HG03064 (cell line): ENCODE data around the gene RSPRY1.
"Not testable (repeated sequence)": the region's sequence is repeated elsewhere in the genome, so short reads cannot be mapped to it uniquely, and the experiment has no call there.

ENCODE experiments used
- ATAC-seq: cut with Tn5 transposase; IDR thresholded peaks from one replicate; pipeline ENCODE4 v1.9.1; 2021; ENCODE audit warnings: low read depth; ENCODE audit not compliant: unreplicated experiment

Gene RSPRY1

DNA sequence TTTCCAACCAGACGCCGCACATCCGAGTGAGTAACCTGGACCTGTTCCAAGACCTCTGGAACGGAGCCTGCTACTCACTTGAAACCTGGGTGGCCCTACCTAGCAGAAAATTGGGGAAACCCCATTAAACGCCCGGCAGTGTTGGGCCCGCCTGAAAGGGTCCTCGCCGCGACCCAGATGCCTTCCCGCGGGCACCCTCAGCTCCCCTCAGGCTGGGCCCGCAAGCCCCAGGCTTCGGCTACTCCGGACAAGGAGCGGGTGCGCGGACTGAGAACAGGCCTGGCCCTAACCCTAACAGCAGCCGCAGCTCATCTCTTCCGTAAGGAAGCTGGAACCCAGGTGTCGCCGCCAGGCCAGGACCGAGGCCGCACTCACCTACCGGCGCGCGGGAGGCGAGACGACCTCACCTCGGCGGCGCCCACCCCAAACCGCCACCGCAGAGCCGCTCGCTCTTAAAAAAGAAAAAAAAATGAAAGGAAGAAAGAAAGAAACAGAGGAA lies 634 bp upstream of the RSPRY1 start:
- peak; percentile 31 for ATAC-seq

DNA sequence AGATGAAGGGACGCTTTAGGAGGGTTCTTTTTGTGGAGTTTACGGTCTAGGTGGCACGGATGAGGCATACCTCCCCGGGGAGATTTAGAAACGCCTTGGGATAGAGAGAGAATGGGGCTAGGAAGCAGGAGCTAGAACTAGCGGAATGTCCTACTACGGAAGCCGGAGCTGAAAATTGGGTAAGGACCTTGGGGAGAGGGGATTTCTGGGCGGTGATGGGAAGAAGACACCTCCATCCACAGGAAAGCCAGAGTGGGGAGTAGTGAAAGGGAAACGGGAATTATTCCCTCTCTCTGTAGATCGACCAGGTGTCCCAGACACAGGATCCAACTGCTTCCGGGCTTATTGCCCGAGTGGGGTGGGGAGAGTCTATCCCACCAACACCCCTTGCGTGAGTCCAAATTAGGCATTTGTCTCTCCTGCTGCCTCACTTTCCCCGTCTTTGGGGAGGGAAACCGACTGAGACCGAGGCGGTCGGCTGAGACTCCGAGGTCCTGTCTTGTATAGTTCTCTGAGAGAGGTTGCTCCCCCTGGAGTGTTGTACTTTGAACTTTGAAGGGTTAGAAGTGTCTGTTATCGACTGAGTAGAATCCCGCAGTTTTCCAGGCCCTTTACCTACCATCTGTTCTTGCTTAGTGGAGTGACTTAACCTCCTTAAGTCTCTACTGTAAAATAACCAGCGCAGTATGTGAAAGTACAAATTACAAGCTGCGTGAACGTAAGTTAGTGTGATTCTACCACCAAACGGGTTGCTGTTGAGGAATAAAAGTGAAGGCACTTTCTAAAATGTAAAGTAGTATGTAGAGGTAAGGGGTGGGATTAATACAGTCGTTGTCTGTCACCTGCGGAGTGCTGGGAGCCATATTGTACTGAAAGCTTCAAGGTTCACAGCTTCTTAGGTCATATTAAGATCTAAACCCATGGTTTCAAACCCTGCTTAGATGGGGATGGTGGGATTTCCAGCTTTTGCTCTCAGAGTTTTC lies 1.0 kb downstream of the RSPRY1 start:
- ATAC-seq = no peak

DNA sequence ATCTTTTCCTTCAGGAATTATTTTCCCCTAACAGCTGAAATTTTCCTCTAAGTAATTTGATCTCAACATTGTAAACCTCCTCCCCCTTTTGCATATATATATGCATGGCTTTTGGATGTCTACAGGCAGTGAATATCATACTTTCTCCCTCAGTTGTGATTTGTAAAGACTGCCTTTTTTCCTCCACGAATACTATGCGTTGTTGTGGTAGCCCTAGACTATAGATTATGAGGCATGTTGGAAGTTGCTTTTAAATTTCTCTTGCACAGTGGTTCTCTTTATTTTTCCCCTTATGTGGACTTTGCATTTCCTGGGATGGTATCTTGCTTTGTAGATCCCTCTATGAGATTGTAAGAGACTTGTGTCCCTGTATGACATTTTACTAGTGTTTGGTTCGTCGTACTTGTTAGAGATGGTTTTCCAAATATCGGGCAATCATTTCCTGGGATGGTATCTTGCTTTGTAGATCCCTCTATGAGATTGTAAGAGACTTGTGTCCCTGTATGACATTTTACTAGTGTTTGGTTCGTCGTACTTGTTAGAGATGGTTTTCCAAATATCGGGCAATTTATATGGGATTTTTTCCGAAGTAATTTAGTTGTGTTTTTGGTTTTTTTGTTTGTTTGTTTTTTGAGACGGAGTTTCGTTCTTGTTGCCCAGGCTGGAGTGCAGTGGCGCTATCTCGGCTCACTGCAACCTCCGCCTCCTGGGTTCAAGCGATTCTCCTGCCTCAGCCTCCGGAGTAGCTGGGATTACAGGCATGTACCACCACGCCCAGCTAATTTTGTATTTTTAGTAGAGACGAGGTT lies 2.0 kb downstream of the RSPRY1 start:
- ATAC-seq = not testable (repeated sequence)

DNA sequence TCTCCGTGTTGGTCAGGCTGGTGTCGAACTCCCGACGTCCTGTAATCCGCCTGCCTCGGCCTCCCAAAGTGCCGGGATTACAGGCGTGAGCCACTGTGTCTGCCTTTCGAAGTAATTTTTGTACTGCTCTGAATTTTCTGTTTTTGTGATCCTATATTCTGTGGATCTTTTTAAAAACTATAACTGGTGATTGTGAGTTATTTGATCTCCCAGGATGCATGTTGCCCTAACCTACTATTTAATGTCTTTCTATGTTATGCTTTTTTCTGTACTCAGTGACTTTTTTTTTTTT lies 2.5 kb downstream of the RSPRY1 start:
- ATAC-seq = no peak

DNA sequence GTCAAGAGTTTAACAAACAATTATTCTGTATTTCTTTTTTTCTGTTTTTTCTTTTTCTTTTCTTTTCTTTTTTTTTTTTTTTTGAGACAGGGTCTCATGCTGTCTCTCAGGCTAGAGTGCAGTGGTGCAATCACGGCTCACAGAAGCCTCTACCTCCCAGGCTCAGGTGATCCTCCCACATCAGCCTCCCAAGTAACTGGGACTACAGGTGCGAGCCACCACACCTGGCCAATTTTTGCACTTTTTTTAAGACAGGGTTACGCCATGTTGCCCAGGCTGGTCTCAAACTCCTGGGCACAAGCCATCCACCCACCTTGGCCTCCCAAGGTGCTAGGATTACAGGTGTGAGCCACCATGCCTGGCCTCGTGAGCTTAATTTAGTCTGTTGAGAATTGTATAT lies 3.4 kb downstream of the RSPRY1 start:
- ATAC-seq = not testable (repeated sequence)

DNA sequence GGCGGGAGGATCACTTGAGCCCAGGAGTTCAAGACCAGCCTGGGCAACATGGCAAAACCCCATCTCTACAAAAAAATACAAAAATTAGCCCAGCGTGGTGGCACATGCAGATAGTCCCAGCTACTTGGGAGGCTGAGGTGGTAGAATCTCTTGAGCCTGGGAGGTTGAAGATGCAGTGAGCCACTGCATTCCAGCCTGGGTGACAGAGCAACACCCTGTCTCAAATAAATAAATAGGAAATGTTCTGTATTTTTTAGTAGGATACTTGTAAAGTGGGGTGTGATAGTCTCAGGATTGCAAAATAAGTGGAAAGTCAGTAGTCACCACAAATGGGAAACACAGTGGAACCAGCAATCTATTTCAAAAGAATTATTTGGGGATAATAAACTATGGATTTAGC lies 4.0 kb downstream of the RSPRY1 start:
- no peak for ATAC-seq

DNA sequence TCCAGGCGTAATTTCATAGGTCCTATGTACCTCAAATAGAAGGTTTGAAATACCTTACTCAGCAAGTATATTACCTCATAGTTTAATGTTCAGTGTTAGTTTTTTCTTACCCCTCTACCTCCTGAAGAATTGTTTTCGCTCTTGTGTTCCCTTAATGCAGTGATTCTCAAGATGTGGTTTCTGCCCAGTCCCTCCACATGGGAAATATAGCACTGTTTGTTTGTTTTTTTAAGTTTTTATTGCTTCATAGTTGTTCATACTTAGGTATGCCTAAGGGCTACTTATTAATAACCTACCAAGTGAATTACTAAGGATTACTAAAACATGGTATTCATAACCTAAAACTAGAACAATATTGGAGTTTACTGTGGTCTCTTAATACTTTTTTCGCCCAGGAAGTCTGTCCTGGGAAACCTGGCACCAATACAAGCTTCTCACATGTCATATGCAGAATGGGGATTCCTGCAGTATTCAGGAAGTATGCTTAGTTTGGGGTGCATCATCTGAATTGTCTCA lies 5.0 kb downstream of the RSPRY1 start:
- no peak for ATAC-seq

DNA sequence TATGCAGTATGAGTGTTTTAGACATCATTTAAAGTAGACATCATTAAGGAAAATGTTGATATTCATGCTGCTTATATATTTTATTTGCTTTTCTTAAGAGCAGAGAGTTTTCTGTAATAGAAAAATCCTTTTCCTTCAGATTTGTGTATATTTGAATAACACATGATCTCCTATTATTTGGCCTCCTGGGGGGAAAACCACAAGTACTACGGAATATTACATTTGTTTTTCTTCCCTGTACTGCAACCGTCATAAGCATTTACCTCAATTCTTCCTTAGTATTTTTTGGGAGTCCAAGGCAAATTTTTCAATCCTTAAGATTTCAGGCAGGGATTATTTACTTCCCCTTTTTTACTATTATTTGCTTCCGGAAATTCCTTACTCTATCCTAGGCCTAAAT lies 6.0 kb downstream of the RSPRY1 start:
- no peak for ATAC-seq

DNA sequence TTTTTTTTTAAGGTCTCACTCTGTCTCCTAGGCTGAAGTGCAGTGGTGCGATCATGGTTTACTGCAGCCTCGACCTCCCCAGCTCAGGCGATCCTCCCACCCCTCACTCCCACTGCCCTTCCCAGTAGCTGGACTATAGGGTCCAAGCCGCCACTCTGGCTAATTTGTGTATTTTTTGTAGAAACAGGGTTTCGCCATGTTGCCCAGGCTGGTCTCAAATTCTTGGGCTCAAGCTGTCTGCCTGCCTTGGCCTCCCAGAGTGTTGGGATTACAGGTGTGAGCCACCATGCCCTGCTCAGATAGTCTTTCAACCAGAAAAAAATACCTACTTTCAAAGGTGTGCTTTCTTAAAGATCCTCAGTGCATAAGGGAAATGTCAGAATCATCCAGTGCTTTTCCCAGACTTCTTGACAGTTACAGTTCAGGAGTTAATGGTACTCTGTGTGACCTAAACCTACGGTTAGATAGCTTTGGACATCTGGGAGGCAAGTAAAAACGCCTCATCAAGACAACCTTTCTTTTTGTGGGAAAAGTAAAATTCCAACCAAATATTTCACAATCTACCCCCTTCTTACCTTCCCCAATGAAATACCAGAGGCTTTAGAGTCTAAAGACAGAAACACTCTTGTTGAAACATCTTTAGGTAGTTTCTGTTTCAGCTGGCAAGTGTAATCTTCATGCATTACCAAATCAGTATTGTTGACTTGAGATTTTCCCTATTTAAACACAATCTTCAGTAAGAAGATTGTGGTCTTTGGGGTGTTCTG lies 6.8 kb downstream of the RSPRY1 start:
- no peak for ATAC-seq

DNA sequence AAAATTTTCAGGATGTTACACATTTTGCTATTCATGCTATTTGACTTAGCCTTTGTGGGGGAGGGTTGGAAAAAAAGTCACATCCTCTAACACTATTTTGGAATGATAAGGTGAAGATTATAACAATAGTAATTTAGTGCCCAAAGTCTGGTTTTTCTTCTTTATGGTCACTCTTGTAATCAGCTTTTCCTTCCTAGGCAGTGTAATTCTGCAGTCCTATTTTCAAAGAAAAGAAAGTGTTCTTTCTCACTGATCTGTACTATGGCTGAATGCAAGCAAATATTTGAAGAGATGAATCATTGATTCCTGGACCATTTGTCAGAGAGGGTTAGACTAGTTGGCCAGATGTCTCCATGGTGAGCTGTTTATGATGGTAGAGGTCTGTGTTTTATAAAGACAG lies 8.4 kb downstream of the RSPRY1 start:
- ATAC-seq = no peak

DNA sequence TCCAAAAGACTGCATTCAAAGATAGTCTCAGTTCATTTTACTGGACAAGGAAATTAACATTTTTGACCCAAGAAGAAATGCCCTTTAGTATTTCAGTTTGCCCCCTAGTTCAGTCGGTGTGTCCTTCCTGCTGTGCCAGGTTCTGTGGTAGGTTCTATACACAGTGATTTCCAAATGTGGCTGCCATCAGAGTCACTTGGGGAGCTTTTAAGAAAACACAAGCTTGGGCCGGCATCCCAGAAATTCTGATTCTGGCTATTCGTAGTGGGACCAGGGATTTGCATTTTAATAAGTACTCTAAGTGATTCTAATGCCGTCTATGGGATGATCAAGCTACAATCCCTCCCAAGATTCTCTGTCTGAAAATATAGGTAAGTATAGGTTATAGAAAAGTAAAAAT lies 10.2 kb downstream of the RSPRY1 start:
- no peak for ATAC-seq

DNA sequence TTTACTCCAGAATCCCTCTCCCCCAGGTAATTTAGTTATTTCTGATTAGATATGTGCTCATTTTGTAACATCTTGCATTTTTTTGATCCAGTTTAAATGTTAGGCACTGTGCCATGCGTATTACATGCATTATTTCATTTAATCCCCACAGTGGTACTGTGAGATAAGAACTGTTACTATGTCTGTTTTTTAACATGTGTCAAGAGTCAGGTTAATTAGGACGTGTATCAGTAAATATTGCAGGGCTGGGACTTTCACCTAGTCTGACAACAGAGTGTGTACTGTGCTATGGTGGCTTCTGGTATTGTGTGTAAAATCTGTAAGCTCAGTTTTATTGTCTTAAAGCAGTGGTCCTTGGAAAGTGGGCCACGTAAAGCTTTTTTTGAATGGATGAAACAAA lies 10.6 kb downstream of the RSPRY1 start:
- no peak for ATAC-seq

DNA sequence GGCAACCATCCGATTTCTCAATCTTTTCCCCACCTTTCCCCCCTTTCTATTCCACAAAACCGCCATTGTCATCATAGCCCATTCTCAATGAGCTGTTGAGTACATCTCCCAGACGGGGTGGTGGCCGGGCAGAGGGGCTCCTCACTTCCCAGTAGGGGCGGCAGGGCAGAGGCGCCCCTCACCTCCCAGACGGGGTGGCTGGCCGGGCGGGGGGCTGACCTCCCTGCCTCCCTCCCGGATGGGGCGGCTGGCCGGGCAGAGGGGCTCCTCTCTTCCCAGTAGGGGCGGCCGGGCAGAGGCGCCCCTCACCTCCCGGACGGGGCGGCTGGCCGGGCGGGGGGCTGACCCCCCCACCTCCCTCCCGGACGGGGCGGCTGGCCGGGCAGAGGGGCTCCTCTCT lies 14.2 kb downstream of the RSPRY1 start:
- not testable (repeated sequence) for ATAC-seq

DNA sequence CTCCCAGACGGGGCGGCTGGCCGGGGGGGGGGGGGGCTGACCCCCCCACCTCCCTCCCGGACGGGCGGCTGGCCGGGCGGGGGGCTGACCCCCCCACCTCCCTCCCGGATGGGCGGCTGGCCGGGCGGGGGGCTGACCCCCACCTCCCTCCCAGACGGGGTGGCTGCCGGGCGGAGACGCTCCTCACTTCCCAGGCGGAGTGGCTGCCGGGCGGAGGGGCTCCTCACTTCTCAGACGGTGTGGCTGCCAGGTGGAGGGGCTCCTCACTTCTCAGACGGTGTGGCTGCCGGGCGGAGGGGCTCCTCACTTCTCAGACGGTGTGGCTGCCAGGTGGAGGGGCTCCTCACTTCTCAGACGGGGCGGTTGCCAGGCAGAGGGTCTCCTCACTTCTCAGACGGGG lies 14.8 kb downstream of the RSPRY1 start:
- not testable (repeated sequence) for ATAC-seq

DNA sequence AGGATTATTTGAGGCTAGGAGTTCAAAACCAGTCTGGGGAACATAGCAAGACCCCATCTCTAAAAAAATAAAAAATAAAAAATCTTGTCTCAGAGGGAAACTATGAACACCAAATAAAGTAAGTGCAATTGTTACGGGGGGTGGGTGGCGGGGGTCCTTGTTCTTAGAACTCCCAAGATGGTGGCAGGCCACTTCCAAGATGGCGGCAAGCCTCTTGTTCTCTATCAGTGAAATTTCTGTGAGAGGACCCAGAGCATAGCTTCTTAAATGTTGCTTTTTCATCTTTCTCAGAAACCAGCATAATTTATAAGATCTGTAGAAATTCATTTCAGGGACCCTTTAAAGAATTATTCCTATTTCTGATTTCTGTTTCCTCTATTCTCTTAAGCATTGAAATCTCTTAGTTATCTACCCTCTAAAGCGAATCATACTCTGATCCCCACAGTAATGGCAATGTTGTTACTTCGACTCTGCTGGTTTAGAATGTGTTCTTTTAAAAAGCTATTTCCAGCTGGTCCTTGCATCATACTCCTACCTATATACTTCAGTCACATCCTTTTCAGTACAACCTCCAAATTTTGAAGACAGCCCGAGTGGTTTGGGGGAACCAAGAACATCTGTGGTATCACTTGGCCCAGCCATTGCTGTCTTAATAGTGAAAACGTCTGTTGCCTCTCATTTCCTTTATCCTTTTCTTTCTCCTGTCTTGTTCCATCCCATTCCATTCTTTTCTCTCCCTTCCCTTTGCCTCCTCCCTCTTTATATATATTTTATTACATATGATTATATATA lies 16.2 kb downstream of the RSPRY1 start:
- no peak for ATAC-seq

DNA sequence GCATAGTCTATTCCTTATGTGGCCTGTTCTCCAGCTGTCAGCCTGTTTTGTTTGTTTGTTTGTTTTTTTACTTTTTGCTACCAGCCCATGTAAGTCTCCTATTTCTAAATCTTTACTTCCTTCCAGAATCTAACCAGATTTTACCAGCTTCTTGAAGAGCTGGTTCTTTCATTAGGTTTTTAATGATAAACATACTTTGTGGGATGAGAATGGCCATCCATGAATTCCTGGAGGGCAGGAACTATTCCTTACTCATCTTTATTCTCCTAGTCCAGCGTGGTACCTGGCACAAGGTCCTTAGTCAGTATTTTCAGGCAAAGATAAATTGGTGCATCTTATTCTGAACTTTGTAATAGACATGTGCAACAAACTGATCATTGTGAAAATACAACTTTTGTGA lies 17.3 kb downstream of the RSPRY1 start:
- no peak for ATAC-seq

DNA sequence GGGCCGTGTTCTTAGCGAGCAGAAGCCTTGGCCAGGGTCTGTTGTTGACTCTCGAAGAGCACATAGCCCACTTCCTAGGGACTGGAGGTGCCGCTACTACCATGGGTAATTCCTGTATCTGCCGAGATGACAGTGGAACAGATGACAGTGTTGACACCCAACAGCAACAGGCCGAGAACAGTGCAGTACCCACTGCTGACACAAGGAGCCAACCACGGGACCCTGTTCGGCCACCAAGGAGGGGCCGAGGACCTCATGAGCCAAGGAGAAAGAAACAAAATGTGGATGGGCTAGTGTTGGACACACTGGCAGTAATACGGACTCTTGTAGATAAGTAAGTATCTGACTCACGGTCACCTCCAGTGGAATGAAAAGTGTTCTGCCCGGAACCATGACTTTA lies 18.5 kb downstream of the RSPRY1 start:
- ATAC-seq = no peak

DNA sequence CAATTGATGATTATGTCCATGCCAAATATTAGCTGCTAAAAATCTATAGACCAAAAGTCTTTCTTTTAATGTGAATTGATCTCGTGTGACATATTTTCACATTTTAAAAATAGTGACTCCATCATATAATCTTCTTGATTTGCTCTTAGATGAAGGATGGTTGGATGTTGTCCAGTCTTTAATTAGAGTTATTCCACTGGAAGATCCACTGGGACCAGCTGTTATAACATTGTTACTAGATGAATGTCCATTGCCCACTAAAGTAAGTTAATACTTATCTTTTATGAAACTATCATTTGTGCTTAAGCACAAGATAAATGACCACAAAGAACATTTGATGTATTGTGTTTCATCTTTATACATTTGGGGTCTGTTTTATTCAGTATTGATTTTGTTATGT lies 22.8 kb downstream of the RSPRY1 start:
- ATAC-seq = no peak

DNA sequence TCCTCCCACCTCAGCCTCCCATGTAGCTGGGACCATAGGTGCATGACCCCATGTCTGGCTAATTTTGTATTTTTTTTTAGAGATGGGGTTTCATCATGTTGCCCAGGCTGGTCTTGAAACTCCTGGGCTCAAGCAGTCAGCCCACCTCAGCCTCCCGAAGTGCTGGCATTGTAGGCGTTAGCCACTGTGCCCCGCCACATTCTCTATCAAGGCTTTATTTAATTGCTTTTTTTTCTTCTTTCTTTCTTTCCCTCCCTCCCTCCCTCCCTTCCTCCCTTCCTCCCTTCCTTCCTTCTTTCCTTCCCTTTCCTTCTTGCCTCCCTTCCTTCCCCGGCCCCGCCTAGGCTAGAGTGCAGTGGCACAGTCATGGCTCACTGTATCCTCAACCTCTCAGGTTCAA lies 23.7 kb downstream of the RSPRY1 start:
- no peak for ATAC-seq

DNA sequence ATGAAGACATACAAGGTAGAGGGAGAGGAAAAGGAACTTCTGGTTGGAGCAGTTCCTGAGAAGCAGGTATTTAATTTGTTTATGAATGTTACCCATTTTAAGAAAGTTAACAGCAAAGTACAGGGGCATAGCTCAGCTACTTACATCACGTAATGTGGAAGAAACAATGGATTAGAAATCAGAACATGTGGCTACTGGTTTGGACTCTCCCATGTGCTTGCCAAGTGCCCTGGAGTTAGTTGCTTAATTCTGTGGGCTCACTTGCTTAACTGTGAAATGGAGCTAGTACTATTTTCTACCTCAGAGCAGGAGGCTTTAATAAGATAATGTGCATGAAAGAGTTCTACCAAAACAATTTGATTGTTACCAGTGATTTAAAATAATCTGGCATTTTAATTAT lies 27.3 kb downstream of the RSPRY1 start:
- no peak for ATAC-seq
